Caco-2 (cell line): ENCODE data around the gene PIAS1. TPM values are rescaled to one million over a fixed set of nuclear protein-coding genes. Genes with fewer than 3 reads are reported as not detected.

ENCODE experiments used
- BruUV-seq: library from RNA; stranded (reverse); fragments of 400-500 nt; replicated peaks from 2 replicates; lab custom pipeline; 2021; lab: Mats Ljungman, UMichigan
- CTCF ChIA-PET: fragments of 300-600 bp; sonication (Branson Sonifier 250); formaldehyde crosslinking; loops from one replicate; lab custom pipeline; 2022; ENCODE audit warnings: antibody characterized with exemption; lab: Charles Lee
- POLR2A ChIA-PET: fragments of 300-600 bp; sonication (Branson Sonifier 250); formaldehyde crosslinking; loops from one replicate; lab custom pipeline; 2022; ENCODE audit warnings: antibody characterized with exemption; lab: Charles Lee
- DNase-seq, 2 experiments: peaks; one replicate each; pipeline versions ENCODE4 v3.0.0 to v3.0.0-alpha.2; 2020 to 2022
- H3K27me3 ChIP-seq: replicated peaks from 2 replicates; pipeline ENCODE4 v1.6.0; 2011; ENCODE audit warnings: low read length; ENCODE audit not compliant: control insufficient read depth, insufficient read depth
- H3K36me3 ChIP-seq: 2 replicates; pipeline ENCODE4 v1.5.1; 2011; ENCODE audit warnings: low read length; ENCODE audit not compliant: control insufficient read depth, insufficient read depth
- H3K4me1 ChIP-seq: fragments of 250-450 bp; sonication (Bioruptor Pico); 2 replicates; pipeline ENCODE4 v1.5.1; 2020; ENCODE audit warnings: mild to moderate bottlenecking
- H3K4me3 ChIP-seq: 2 replicates; pipeline ENCODE4 v1.5.1; 2011; ENCODE audit warnings: low read depth, mild to moderate bottlenecking, control low read depth, low read length
- H3K9me3 ChIP-seq: fragments of 250-450 bp; sonication (Bioruptor Pico); 2 replicates; pipeline ENCODE4 v1.5.1; 2020; ENCODE audit warnings: mild to moderate bottlenecking, moderate library complexity
- H3K27ac Mint-ChIP-seq: one replicate; pipeline ENCODE4 v1.8.0; 2022; ENCODE audit warnings: mixed read lengths; ENCODE audit not compliant: unreplicated experiment
- H3K27me3 Mint-ChIP-seq: one replicate; pipeline ENCODE4 v1.8.0; 2022; ENCODE audit warnings: mixed read lengths; ENCODE audit not compliant: insufficient read depth, unreplicated experiment
- H3K36me3 Mint-ChIP-seq: one replicate; pipeline ENCODE4 v1.8.0; 2022; ENCODE audit warnings: mild to moderate bottlenecking, mixed read lengths; ENCODE audit not compliant: insufficient read depth, unreplicated experiment
- H3K4me1 Mint-ChIP-seq: one replicate; pipeline ENCODE4 v1.8.0; 2022; ENCODE audit warnings: low read depth, mixed read lengths; ENCODE audit not compliant: unreplicated experiment
- H3K4me3 Mint-ChIP-seq: one replicate; pipeline ENCODE4 v1.8.0; 2022; ENCODE audit warnings: mild to moderate bottlenecking, moderate library complexity, mixed read lengths; ENCODE audit not compliant: unreplicated experiment
- H3K9me3 Mint-ChIP-seq: one replicate; pipeline ENCODE4 v1.8.0; 2022; ENCODE audit warnings: mixed read lengths; ENCODE audit not compliant: unreplicated experiment
- intact Hi-C: fragments of 100-400 bp; cut with micrococcal nuclease; formaldehyde crosslinking; loops from one replicate; pipeline ENCODE4 v1.10.0; 2022; ENCODE audit not compliant: unreplicated experiment
- total RNA-seq: library from RNA; stranded (reverse); gene quantifications from 2 replicates; pipeline ENCODE4 v1.2.3, GENCODE V29; 2022
- TF ChIP-seq, protein P1 (sequence below), 2 experiments: fragments of 200-600 bp in 1 of 2; IDR thresholded peaks; 1 replicate in 1 of 2; 2 replicates in 1 of 2; pipeline versions ENCODE4 v1.5.1 to v1.8.0; 2011 to 2022; ENCODE audit warnings: antibody characterized with exemption in 1 of 2, control low read depth in 1 of 2, inconsistent platforms in 1 of 2, low read depth in 1 of 2, low read length in 1 of 2, mild to moderate bottlenecking in 1 of 2, moderate library complexity in 1 of 2; ENCODE audit not compliant: insufficient read depth in 1 of 2, severe bottlenecking in 1 of 2, unreplicated experiment in 1 of 2

PIAS1 gene
- total RNA-seq, 1 experiment from 2014 or later: 48.0 TPM

DNA sequence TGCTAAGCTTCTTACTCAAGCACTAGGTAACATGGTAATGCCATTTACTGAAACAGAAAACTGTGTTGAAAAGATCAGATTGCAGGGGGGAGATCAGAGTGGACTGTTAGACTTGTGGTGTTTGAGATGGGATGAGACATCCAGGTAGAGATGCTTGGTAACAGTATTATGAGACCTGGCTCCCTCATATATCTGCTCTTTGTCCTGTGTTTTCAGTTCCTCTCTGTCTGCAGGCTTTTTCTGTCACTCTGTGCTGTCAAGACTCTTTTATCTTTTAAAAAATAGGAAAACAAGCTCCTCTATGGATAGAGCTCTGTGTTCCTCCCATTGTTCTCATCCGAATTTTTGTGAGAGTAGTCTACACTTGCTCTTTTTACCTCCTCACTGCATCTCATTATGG, 103.0 kb downstream of the PIAS1 start:
- Histone ChIP-seq H3K4me3 (no peak overlapping the region), H3K27me3 (no peaks in the 10 kb centered on the region), H3K9me3 (no peaks in the 10 kb centered on the region; the same call in 1 of the 2 replicates), H3K4me1 (peaks cover 12% of the 10 kb centered on the region), H3K36me3 (no peaks in the 10 kb centered on the region)
- Mint-ChIP-seq H3K4me3 (no peak overlapping the region), H3K4me1 (peaks cover 10% of the 10 kb centered on the region), H3K27me3 (no peaks in the 10 kb centered on the region), H3K27ac (no peak overlapping the region), H3K9me3 (no peaks in the 10 kb centered on the region), H3K36me3 (peaks cover 29% of the 10 kb centered on the region)
- ChIA-PET CTCF (interaction anchor here (0.6 kb wide), 1 partner anchor 768 kb away, joined by 5 read pairs; no protein-coding TSS in a partner anchor), POLR2A (no interaction called here)
- TF ChIP-seq, protein P1, sequence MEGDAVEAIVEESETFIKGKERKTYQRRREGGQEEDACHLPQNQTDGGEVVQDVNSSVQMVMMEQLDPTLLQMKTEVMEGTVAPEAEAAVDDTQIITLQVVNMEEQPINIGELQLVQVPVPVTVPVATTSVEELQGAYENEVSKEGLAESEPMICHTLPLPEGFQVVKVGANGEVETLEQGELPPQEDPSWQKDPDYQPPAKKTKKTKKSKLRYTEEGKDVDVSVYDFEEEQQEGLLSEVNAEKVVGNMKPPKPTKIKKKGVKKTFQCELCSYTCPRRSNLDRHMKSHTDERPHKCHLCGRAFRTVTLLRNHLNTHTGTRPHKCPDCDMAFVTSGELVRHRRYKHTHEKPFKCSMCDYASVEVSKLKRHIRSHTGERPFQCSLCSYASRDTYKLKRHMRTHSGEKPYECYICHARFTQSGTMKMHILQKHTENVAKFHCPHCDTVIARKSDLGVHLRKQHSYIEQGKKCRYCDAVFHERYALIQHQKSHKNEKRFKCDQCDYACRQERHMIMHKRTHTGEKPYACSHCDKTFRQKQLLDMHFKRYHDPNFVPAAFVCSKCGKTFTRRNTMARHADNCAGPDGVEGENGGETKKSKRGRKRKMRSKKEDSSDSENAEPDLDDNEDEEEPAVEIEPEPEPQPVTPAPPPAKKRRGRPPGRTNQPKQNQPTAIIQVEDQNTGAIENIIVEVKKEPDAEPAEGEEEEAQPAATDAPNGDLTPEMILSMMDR (IDR thresholded peaks at IDR 0.05; ENCODE audit: insufficient read depth in 1 of 2, low read depth in 1 of 2, low read length in 1 of 2, severe bottlenecking in 1 of 2, unreplicated experiment in 1 of 2): no peak
- intact Hi-C loops: loop anchor here (5.0 kb wide), 1 partner anchor 100 kb away; no protein-coding TSS in a partner anchor
- no peak for DNase-seq
- BruUV-seq: no TSS peak

DNA sequence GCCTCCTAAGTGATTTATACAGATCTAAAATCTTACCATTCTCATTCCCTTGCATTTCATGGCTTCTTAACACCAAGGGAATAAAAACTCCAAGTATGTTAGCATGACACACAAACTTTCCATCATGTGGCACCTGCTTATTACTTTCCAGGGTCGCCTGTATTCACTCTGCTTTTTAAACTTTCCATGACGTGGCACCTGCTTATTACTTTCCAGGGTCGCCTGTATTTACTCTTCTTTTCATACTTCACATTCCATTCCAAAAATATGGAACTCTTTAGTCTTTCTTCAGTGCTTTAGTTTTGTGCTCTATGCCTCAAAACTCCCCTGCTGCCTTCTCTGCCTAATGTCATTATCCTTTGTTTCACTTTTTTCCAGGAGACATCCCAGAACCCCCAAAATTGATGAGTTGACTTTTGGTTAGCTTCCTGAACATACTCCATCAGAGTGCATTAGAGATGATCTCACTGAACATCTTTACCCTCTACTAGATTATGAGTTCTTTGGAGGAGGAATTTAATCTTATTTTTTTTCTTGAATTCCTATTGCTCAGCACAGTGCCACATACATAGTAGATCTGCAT, 104.0 kb downstream of the PIAS1 start:
- no peak for DNase-seq
- H3K27me3 ChIP-seq: no peaks in the 10 kb centered on the region
- ChIA-PET CTCF (no interaction called here), POLR2A (no interaction called here)
- no peaks in the 10 kb centered on the region for H3K36me3 ChIP-seq
- Mint-ChIP-seq H3K9me3 (no peaks in the 10 kb centered on the region), H3K27me3 (no peaks in the 10 kb centered on the region), H3K27ac (no peak overlapping the region), H3K4me3 (no peak overlapping the region), H3K36me3 (peaks cover 25% of the 10 kb centered on the region), H3K4me1 (peaks cover 7% of the 10 kb centered on the region)
- H3K4me3 ChIP-seq: no peak overlapping the region
- BruUV-seq: no TSS peak
- intact Hi-C loops: loop anchor here (5.0 kb wide), 1 partner anchor 101 kb away; no protein-coding TSS in a partner anchor
- H3K9me3 ChIP-seq: no peaks in the 10 kb centered on the region; the same call in 1 of the 2 replicates
- H3K4me1 ChIP-seq: peaks cover 12% of the 10 kb centered on the region
- TF ChIP-seq, protein P1 (IDR thresholded peaks at IDR 0.05; ENCODE audit: insufficient read depth in 1 of 2, low read depth in 1 of 2, low read length in 1 of 2, severe bottlenecking in 1 of 2, unreplicated experiment in 1 of 2): no peak

DNA sequence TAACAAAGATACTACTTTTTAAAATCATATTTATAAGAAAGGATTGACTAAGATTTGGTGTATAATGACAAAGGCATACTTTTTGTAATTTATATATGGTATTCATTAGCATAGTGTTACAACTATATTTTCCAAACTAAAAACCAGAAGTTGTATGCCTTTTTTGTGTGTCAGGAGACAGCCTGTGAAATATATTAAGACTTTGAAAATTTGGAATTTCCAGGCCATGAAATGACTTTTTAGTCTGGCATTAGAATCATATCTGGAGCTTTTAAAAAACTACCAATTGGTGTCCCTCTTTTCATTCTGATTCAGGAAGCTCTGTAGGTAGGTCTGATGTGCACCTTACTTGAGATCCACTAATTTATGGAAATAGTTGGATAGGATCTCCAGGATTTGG, 109.1 kb downstream of the PIAS1 start:
- intact Hi-C loops: no loop called here
- H3K36me3 Mint-ChIP-seq: peaks cover 22% of the 10 kb centered on the region
- H3K4me3 Mint-ChIP-seq: no peak overlapping the region
- peaks cover 7% of the 10 kb centered on the region for H3K4me1 Mint-ChIP-seq
- CTCF ChIA-PET: interaction anchor here (0.6 kb wide), 1 partner anchor 407 kb away, joined by 3 read pairs; no protein-coding TSS in a partner anchor
- H3K27me3 Mint-ChIP-seq: no peaks in the 10 kb centered on the region
- H3K4me3 ChIP-seq: no peak overlapping the region
- no peaks in the 10 kb centered on the region for H3K27me3 ChIP-seq
- no peak overlapping the region for H3K27ac Mint-ChIP-seq
- no peak for DNase-seq
- no peaks in the 10 kb centered on the region; the same call in 1 of the 2 replicates for H3K9me3 ChIP-seq
- H3K9me3 Mint-ChIP-seq: no peaks in the 10 kb centered on the region
- peaks cover 3% of the 10 kb centered on the region for H3K4me1 ChIP-seq
- no TSS peak for BruUV-seq
- POLR2A ChIA-PET: no interaction called here
- TF ChIP-seq, protein P1 (IDR thresholded peaks at IDR 0.05; ENCODE audit: insufficient read depth in 1 of 2, low read depth in 1 of 2, low read length in 1 of 2, severe bottlenecking in 1 of 2, unreplicated experiment in 1 of 2): no peak
- H3K36me3 ChIP-seq: no peaks in the 10 kb centered on the region
